ENCODE data around the gene NTNG2.

GRCh38 chr9:132249690-132250089 lies 87.8 kb downstream of the NTNG2 start:
- TF ChIP-seq ARNTL (CRISPR knock-in tag; IDR thresholded peaks at IDR 0.05; ENCODE audit: borderline replicate concordance, low read depth): no peak
- no peak for TF ChIP-seq CREB5 (CRISPR knock-in tag; IDR thresholded peaks at IDR 0.05; ENCODE audit: low read depth)
- no peak for TF ChIP-seq BACH2 (CRISPR knock-in tag; IDR thresholded peaks at IDR 0.05; ENCODE audit: borderline replicate concordance)
- no peak for TF ChIP-seq CSRNP3 (CRISPR knock-in tag; IDR thresholded peaks at IDR 0.05)
- TF ChIP-seq ZFP30 (CRISPR knock-in tag; IDR thresholded peaks at IDR 0.05): no peak
- TF ChIP-seq ZFP3 (CRISPR knock-in tag; IDR thresholded peaks at IDR 0.05): no peak
- no peak for TF ChIP-seq ESRRG (CRISPR knock-in tag; IDR thresholded peaks at IDR 0.05)
- no peak for TF ChIP-seq TOX (CRISPR knock-in tag; IDR thresholded peaks at IDR 0.05; ENCODE audit: borderline replicate concordance)
- TF ChIP-seq CSDC2 (CRISPR knock-in tag; IDR thresholded peaks at IDR 0.05): no peak
- TF ChIP-seq POU6F1 (CRISPR knock-in tag; IDR thresholded peaks at IDR 0.05; ENCODE audit: borderline replicate concordance, low read depth): no peak
- no peak for TF ChIP-seq TCF4 (CRISPR knock-in tag; IDR thresholded peaks at IDR 0.05; ENCODE audit: borderline replicate concordance)
- TF ChIP-seq SNAI2 (CRISPR knock-in tag; IDR thresholded peaks at IDR 0.05): no peak
- no peak for TF ChIP-seq GLIS3 (CRISPR knock-in tag; IDR thresholded peaks at IDR 0.05)
